GM23338 (cell line): ENCODE data around the gene FRRS1L. TPM values are rescaled to one million over a fixed set of nuclear protein-coding genes. Genes with fewer than 3 reads are reported as not detected.

Experiments used
- ATAC-seq: fragments of 200-7000 bp; cut with Tn5 transposase; 3 replicates; pipeline ENCODE4 v1.9.1; 2020
- DNase-seq: peaks from one replicate; pipeline ENCODE4 v3.0.0-alpha.2; 2015; ENCODE audit warnings: low spot score
- H2AFZ ChIP-seq: fragments of 200-600 bp; sonication (generic); 2 replicates; pipeline ENCODE4 v1.8.0; 2016; ENCODE audit warnings: antibody characterized with exemption, mild to moderate bottlenecking, moderate library complexity
- H3F3A ChIP-seq: fragments of 200-600 bp; sonication (generic); replicated peaks from 2 replicates; pipeline ENCODE4 v1.8.0; 2017; ENCODE audit warnings: antibody characterized with exemption, mixed run types, low read depth
- H3K27ac ChIP-seq: fragments of 200-600 bp; sonication (generic); 2 replicates; pipeline ENCODE4 v1.6.1; 2016; ENCODE audit warnings: low read depth
- H3K27me3 ChIP-seq: fragments of 200-600 bp; sonication (generic); 2 replicates; pipeline ENCODE4 v1.8.0; 2016; ENCODE audit warnings: mild to moderate bottlenecking, mixed run types, moderate library complexity; ENCODE audit not compliant: insufficient read depth
- H3K36me3 ChIP-seq: fragments of 200-600 bp; sonication (generic); 2 replicates; pipeline ENCODE4 v1.8.0; 2016; ENCODE audit warnings: mild to moderate bottlenecking; ENCODE audit not compliant: insufficient read depth
- H3K4me1 ChIP-seq: fragments of 200-600 bp; sonication (generic); 2 replicates; pipeline ENCODE4 v1.8.0; 2016; ENCODE audit warnings: mild to moderate bottlenecking, moderate library complexity; ENCODE audit not compliant: insufficient read depth
- H3K4me2 ChIP-seq: fragments of 200-600 bp; sonication (generic); 2 replicates; pipeline ENCODE4 v1.7.1; 2017; ENCODE audit warnings: mixed run types
- H3K4me3 ChIP-seq: fragments of 200-600 bp; sonication (generic); 2 replicates; pipeline ENCODE4 v1.6.1; 2016; ENCODE audit warnings: mixed run types
- H3K79me2 ChIP-seq: fragments of 200-600 bp; sonication (generic); replicated peaks from 2 replicates; pipeline ENCODE4 v1.8.0; 2017; ENCODE audit warnings: mild to moderate bottlenecking; ENCODE audit not compliant: insufficient read depth
- H3K9me2 ChIP-seq: fragments of 200-600 bp; sonication (generic); 2 replicates; pipeline ENCODE4 v1.8.0; 2017; ENCODE audit not compliant: insufficient read depth
- H4K20me1 ChIP-seq: fragments of 200-600 bp; sonication (generic); replicated peaks from 2 replicates; pipeline ENCODE4 v1.8.0; 2017; ENCODE audit warnings: mild to moderate bottlenecking; ENCODE audit not compliant: insufficient read depth
- H3K27ac Mint-ChIP-seq: 2 replicates; pipeline ENCODE4 v1.8.0; 2020; ENCODE audit warnings: inconsistent platforms, mild to moderate bottlenecking, moderate library complexity, mixed read lengths
- H3K27me3 Mint-ChIP-seq: 3 replicates; pipeline ENCODE4 v1.8.0; 2022; ENCODE audit warnings: low read depth, mild to moderate bottlenecking, moderate library complexity, mixed read lengths, inconsistent platforms; ENCODE audit not compliant: insufficient read depth, poor library complexity
- H3K36me3 Mint-ChIP-seq: 3 replicates; pipeline ENCODE4 v1.8.0; 2021; ENCODE audit warnings: low read depth, mild to moderate bottlenecking, inconsistent platforms, moderate library complexity, mixed read lengths
- H3K4me1 Mint-ChIP-seq: 3 replicates; pipeline ENCODE4 v1.8.0; 2020; ENCODE audit warnings: mild to moderate bottlenecking, inconsistent platforms, mixed read lengths
- H3K4me3 Mint-ChIP-seq: 3 replicates; pipeline ENCODE4 v1.8.0; 2021; ENCODE audit warnings: moderate library complexity, mild to moderate bottlenecking, inconsistent platforms, mixed read lengths
- H3K9me3 Mint-ChIP-seq: 3 replicates; pipeline ENCODE4 v1.8.0; 2020; ENCODE audit warnings: moderate library complexity, mild to moderate bottlenecking, inconsistent platforms, mixed read lengths
- CREB1 ChIP-seq: fragments of 250-450 bp; sonication (Bioruptor Pico); IDR thresholded peaks from 2 replicates; pipeline ENCODE4 v1.5.0; 2020; ENCODE audit warnings: low read depth, mild to moderate bottlenecking, moderate library complexity
- CTCF ChIP-seq, 2 experiments: fragments of 200-600 bp in 1 of 2; sonication (generic) in 1 of 2; conservative IDR thresholded peaks; 2 replicates each; pipeline versions ENCODE4 v1.5.1 to v1.6.1; 2016 to 2017; ENCODE audit warnings: antibody characterized with exemption in 2 of 2, low read depth in 2 of 2, mild to moderate bottlenecking in 2 of 2, moderate library complexity in 1 of 2
- ETS1 ChIP-seq: IDR thresholded peaks from 2 replicates; pipeline ENCODE4 v1.6.1; 2016; ENCODE audit warnings: antibody characterized with exemption
- EZH2 ChIP-seq: fragments of 200-600 bp; sonication (generic); IDR thresholded peaks from one replicate; pipeline ENCODE4 v1.8.0; 2017; ENCODE audit warnings: antibody characterized with exemption, mild to moderate bottlenecking, low read depth; ENCODE audit not compliant: unreplicated experiment
- EZH2phosphoT487 ChIP-seq: fragments of 200-600 bp; sonication (generic); IDR thresholded peaks from one replicate; pipeline ENCODE4 v1.8.1; 2018; ENCODE audit warnings: antibody characterized with exemption; ENCODE audit not compliant: unreplicated experiment
- NANOG ChIP-seq: IDR thresholded peaks from 2 replicates; pipeline ENCODE4 v1.6.1; 2016; ENCODE audit warnings: antibody characterized with exemption, borderline replicate concordance
- POLR2AphosphoS5 ChIP-seq: IDR thresholded peaks from 2 replicates; pipeline ENCODE4 v1.6.1; 2016; ENCODE audit warnings: antibody characterized with exemption, low read depth
- REST ChIP-seq: IDR thresholded peaks from one replicate; pipeline ENCODE4 v1.6.1; 2018; ENCODE audit warnings: antibody characterized with exemption; ENCODE audit not compliant: unreplicated experiment
- STAT1 ChIP-seq: IDR thresholded peaks from one replicate; pipeline ENCODE4 v1.6.1; 2016; ENCODE audit warnings: antibody characterized with exemption; ENCODE audit not compliant: unreplicated experiment
- ZNF114 ChIP-seq: fragments of 250-450 bp; sonication (Bioruptor Pico); IDR thresholded peaks from 2 replicates; pipeline ENCODE4 v1.5.0; 2020; ENCODE audit warnings: mild to moderate bottlenecking, moderate library complexity
- polyA plus RNA-seq: library from polyadenylated mRNA; unstranded; fragments of >200 nt; fragmentation: Nextera tagmentation; extraction: Ambion mirVana; gene quantifications from 2 replicates; pipeline ENCODE4 v1.2.1, GENCODE V29; 2016
- total RNA-seq: library from RNA; depleted of rRNA; stranded (reverse); fragments of >200 nt; shearing (Covaris generic); gene quantifications from 2 replicates; pipeline ENCODE4 v1.2.3, GENCODE V29; 2014

FRRS1L gene
- total and polyA plus RNA-seq, 2 experiments from 2014 or later, result 0.37 to 1.1 TPM

- H3K27ac Mint-ChIP-seq, result no peak overlapping the region
- Histone ChIP-seq H3K27ac (no peak overlapping the region), H3K4me1 (no peaks in the 10 kb centered on the region), H3F3A (no peaks in the 10 kb centered on the region), H3K4me2 (no peak overlapping the region), H3K9me2 (no peaks in the 10 kb centered on the region), H3K27me3 (no peaks in the 10 kb centered on the region), H4K20me1 (no peaks in the 10 kb centered on the region), H2AFZ (no peak overlapping the region), H3K36me3 (no peaks in the 10 kb centered on the region), H3K79me2 (no peaks in the 10 kb centered on the region), H3K4me3 (no peak overlapping the region)
- no peaks in the 10 kb centered on the region for H3K36me3 Mint-ChIP-seq
- no peaks in the 10 kb centered on the region for H3K9me3 Mint-ChIP-seq
- TF ChIP-seq ETS1 (no peak), STAT1 (no peak), EZH2 (no peak), ZNF114 (CRISPR knock-in tag) (no peak), CTCF (conservative IDR thresholded peaks at IDR 0.05; ENCODE audit: low read depth in 2 of 2) (no peak), EZH2phosphoT487 (no peak), POLR2AphosphoS5 (no peak), REST (no peak), CREB1 (CRISPR knock-in tag) (no peak), NANOG (no peak)
- no peaks in the 10 kb centered on the region for H3K4me1 Mint-ChIP-seq
- ATAC-seq (no peak), DNase-seq (no peak)
- peaks cover 3% of the 10 kb centered on the region for H3K27me3 Mint-ChIP-seq
- no peak overlapping the region for H3K4me3 Mint-ChIP-seq
Observed at GRCh38 chr9:109133533-109133932, 33.5 kb downstream of the FRRS1L start.

- Mint-ChIP-seq H3K4me3 (no peak overlapping the region), H3K27me3 (peaks cover 3% of the 10 kb centered on the region), H3K9me3 (no peaks in the 10 kb centered on the region), H3K27ac (no peak overlapping the region), H3K4me1 (no peaks in the 10 kb centered on the region), H3K36me3 (no peaks in the 10 kb centered on the region)
- ATAC-seq (no peak), DNase-seq (no peak)
- H3K4me1 ChIP-seq, result no peaks in the 10 kb centered on the region
- no peaks in the 10 kb centered on the region for H3K9me2 ChIP-seq
- TF ChIP-seq CTCF (conservative IDR thresholded peaks at IDR 0.05; ENCODE audit: low read depth in 2 of 2) (peak; percentile 21 to 31; a peak in 2 of 4 replicates), STAT1 (no peak)
- no peaks in the 10 kb centered on the region for H3K36me3 ChIP-seq
- H3F3A ChIP-seq, result no peaks in the 10 kb centered on the region
- no peaks in the 10 kb centered on the region for H3K27me3 ChIP-seq
- no peak overlapping the region for H3K27ac ChIP-seq
- no peak overlapping the region for H3K4me2 ChIP-seq
- H2AFZ ChIP-seq, result no peak overlapping the region
- H4K20me1 ChIP-seq, result no peaks in the 10 kb centered on the region
- no peaks in the 10 kb centered on the region for H3K79me2 ChIP-seq
- H3K4me3 ChIP-seq, result no peak overlapping the region
Observed at GRCh38 chr9:109132567-109133021, 34.5 kb downstream of the FRRS1L start.
